GM18951 (cell line): Measurements from ENCODE around the gene MYADM.

Experiments used
- POLR2A ChIP-seq: IDR thresholded peaks from 4 replicates; pipeline ENCODE4 v1.6.1; 2011; ENCODE audit warnings: mild to moderate bottlenecking; ENCODE audit not compliant: insufficient read length, insufficient read depth; ENCODE audit errors: extremely low read depth
- in situ Hi-C: fragments of 300-500 bp; cut with MboI; formaldehyde crosslinking; loops from one replicate; pipeline ENCODE4 v1.12.0; 2022; ENCODE audit warnings: low sequenced_read_pairs, mixed read lengths, inconsistent platforms; ENCODE audit not compliant: unreplicated experiment

The MYADM gene

DNA sequence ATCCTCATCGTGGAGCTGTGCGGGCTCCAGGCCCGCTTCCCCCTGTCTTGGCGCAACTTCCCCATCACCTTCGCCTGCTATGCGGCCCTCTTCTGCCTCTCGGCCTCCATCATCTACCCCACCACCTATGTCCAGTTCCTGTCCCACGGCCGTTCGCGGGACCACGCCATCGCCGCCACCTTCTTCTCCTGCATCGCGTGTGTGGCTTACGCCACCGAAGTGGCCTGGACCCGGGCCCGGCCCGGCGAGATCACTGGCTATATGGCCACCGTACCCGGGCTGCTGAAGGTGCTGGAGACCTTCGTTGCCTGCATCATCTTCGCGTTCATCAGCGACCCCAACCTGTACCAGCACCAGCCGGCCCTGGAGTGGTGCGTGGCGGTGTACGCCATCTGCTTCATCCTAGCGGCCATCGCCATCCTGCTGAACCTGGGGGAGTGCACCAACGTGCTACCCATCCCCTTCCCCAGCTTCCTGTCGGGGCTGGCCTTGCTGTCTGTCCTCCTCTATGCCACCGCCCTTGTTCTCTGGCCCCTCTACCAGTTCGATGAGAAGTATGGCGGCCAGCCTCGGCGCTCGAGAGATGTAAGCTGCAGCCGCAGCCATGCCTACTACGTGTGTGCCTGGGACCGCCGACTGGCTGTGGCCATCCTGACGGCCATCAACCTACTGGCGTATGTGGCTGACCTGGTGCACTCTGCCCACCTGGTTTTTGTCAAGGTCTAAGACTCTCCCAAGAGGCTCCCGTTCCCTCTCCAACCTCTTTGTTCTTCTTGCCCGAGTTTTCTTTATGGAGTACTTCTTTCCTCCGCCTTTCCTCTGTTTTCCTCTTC lies 6.3 kb downstream of the MYADM start:
- in situ Hi-C loops: no loop called here
- TF ChIP-seq POLR2A: no peak

DNA sequence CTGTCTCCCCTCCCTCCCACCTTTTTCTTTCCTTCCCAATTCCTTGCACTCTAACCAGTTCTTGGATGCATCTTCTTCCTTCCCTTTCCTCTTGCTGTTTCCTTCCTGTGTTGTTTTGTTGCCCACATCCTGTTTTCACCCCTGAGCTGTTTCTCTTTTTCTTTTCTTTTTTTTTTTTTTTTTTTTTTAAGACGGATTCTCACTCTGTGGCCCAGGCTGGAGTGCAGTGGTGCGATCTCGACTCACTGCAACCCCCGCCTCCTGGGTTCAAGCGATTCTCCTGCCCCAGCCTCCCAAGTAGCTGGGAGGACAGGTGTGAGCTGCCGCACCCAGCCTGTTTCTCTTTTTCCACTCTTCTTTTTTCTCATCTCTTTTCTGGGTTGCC lies 6.9 kb downstream of the MYADM start:
- in situ Hi-C loops: no loop called here
- no peak for TF ChIP-seq POLR2A

DNA sequence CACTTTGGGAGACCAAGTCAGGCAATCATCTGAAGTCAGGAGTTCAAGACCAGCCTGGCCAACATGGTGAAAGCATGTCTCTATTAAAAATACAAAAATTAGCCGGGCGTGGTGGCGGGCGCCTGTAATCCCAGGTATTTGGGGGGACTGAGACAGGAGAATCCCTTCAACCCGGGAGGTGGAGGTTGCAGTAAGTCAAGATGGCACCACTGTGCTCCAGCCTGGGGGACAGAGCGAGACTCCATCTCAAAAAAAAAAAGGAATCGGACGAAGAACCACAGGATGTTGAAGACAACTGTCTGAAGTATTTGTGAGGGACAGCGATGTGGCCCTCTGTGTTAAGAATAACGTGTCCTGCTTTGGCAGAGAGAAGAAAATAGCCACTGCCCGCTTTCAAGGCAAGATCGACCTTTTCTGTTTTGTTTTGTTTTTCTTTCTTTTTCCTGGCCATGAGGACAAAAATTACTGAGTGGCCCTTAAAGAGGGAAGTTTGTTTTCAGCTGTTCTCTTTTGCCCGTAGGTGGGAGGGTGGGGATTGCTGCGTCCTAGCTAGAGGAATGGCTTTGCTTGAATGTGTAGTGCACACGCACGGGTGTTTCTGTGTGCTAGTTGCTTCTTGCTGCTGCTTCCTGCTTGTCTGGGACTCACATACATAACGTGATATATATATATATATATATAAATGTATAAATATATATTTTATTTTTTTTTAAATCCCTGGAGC lies 8.1 kb downstream of the MYADM start:
- no peak for TF ChIP-seq POLR2A
- in situ Hi-C loops: no loop called here

- in situ Hi-C loops: no loop called here
- TF ChIP-seq POLR2A: no peak
Measured at GRCh38 chr19:53876651-53877224, 9.1 kb downstream of the MYADM start.

DNA sequence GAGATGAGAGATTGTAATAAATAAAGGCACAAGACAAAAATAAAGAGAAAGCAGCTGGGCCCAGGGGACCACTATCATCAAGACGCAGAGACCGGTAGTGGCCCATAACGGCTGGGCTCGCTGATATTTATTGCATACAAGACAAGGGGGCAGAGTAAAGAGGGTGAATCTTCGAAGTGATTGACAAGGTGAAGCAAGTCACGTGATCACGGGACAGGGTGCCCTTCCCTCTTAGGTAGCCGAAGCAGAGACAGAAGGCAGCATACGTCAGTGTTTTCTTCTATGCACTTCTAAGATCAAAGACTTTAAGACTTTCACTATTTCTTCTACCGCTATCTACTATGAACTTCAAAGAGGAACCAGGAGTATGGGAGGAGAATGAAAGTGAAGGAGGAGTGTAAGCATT lies 9.7 kb downstream of the MYADM start:
- in situ Hi-C loops: no loop called here
- no peak for TF ChIP-seq POLR2A

- TF ChIP-seq POLR2A: no peak
Measured at GRCh38 chr19:53878776-53879139, 11.1 kb downstream of the MYADM start.

DNA sequence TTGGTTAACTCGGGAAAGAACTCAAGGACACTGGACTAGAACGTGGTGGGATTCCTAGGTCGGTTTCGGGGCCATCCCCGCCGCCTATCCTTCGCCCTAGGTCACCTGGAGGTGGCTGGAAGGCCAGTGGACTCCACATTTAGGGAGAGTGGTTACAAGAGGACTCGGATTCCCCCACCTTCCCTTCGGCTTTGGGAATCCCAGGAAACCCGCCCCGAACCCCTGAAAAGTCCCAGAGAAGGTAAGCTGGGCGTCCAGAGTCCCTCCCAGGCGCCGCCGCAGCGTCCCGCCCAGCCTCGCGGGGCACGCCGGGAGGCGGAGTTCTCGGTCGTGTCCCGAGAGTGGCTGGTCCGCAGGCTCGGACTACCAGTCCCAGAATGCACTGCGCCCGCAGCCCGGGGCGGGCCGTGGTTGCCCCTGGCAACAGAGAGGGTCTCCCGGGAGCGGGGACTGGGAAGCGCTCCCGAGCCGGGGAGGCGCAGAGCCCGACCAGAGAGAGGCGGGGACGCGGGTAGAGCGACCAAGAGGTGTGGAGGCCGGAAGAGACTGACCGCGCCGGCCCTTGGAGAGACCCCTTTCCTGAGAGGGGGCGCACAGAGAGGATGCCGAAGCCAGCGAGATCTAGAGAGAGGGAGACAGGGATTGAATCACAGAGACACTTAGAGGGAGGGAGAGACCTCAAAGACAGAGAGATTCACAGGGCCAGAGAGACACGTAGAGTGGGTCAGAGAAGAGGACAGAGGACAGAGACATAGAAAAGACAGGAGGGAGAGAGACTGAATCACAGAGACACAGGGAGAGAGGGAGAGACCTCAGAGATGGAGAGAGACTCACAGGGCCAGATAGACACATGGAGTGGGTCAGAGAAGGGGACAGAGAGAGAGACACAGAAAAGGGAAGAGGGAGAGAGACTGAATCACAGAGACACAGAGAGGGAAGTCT lies 11.7 kb downstream of the MYADM start:
- in situ Hi-C loops: no loop called here
- no peak for TF ChIP-seq POLR2A

More at GRCh38 chr19:53878776-53879139, 11.1 kb downstream of the MYADM start:
- in situ Hi-C loops: no loop called here

DNA sequence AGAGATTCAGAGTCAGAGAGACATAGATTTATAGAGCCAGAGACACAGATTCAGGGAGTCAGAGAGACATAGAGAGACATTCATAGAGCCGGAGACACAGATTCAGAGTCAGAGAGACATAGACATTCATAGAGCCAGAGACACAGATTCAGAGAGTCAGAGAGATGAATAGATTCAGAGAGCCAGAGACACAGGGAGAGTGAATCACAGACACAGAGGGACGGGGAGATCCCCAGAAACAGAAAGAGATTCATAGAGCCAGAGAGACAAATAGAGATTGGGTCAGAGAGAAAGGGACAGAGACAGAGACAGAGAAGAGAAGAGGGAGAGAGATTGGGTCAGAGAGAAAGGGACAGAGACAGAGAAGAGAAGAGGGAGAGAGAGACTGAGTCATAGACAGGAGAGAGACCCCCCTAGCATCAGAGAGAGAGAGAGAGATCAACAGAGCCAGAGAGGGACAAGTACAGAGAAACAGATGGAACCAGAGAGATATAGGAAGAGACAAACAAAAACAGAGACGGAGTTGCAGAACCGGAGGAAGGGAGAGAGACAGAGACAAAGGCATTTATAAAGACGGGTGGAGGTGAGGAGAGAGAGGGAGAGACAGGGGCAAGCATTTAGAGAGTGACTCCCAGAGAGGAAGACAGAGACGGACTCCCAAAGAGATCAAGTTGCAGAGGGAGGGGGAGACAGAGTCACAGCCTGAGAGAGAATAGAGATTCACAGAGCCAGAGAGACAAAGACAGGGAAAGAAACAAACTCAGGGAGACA lies 13.2 kb downstream of the MYADM start:
- in situ Hi-C loops: no loop called here

GRCh38 chr19:53881482-53882390 lies 14.1 kb downstream of the MYADM start, which contains the start of gene PRKCG:
Gene PRKCG, plus strand, starts transcription at chr19:53882197. Its CDS starts 298 bp downstream, at chr19:53882495.
- TF ChIP-seq POLR2A: no peak
- in situ Hi-C loops: no loop called here

More for the DNA sequence above, 13.2 kb downstream of the MYADM start:
- no peak for TF ChIP-seq POLR2A

DNA sequence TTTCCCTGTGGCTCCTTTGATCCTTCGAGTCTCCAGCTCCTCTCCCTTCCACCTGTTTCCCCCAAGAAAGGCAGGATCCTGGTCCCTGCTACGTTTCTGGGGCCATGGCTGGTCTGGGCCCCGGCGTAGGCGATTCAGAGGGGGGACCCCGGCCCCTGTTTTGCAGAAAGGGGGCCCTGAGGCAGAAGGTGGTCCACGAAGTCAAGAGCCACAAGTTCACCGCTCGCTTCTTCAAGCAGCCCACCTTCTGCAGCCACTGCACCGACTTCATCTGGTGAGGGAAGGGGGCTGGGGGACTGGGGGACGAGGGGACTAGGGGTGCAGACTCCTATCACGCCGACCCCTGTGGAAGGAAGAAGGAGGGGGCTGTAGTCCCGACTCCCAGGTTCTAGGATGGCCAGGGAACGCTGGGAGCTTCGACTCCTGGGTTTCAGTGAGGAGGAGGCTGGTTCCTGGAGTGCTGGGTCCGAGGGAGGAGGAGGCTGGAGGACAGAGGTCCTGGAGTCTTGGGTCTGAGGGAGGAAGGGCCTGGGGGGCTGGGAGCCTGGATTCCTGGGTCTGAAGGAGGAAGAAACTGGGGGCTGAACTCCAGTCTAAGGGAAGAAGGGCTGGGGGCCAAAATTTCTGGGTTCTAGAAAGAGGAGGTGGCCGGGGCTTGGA lies 14.8 kb downstream of the MYADM start:
- in situ Hi-C loops: no loop called here
- no peak for TF ChIP-seq POLR2A

DNA sequence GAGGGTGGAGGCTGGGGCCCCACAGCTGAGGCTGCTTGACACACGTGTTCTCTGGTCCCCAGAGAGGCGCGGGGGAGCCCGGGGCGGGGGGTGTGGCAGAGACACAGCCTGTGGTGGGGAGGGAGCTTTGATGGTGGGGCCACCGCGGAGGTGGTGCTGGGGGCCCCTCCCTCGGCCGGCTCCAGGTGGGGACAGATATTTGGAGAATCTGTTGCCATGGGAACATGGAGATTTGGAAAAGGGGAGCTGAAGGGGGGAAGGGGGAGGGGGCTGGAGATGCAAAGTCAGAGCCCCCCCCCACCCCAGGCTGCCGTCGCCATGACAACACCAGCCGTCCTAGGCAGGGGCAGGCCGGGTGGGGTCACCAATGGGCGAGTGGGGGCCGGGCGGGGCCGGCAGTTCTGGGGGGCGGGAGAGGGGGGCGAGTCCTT lies 15.6 kb downstream of the MYADM start:
- no peak for TF ChIP-seq POLR2A
- in situ Hi-C loops: no loop called here
